Prostate gland (tissue), 2 donors: ENCODE results near the gene UBE2E1. TPM values are rescaled to one million over a fixed set of nuclear protein-coding genes. Genes with fewer than 3 reads are reported as not detected.

ENCODE experiments used
- DNase-seq: peaks from one replicate; pipeline ENCODE4 v3.0.0-alpha.2; 2019; ENCODE audit warnings: low spot score
- H3K27ac ChIP-seq, 2 donors: fragments of 200-600 bp; sonication (generic); 2 replicates each; pipeline ENCODE4 v1.5.1; 2017 to 2019
- H3K27me3 ChIP-seq: fragments of 200-600 bp; sonication (generic); replicated peaks from 2 replicates; pipeline ENCODE4 v1.5.1; 2019; ENCODE audit not compliant: insufficient read depth
- H3K36me3 ChIP-seq, 2 donors: fragments of 200-600 bp; sonication (generic); 1 replicate in 1 of 2; 2 replicates in 1 of 2; pipeline versions ENCODE4 v1.5.1 to v1.8.1; 2017 to 2019
- H3K4me1 ChIP-seq: fragments of 200-600 bp; sonication (generic); replicated peaks from 2 replicates; pipeline ENCODE4 v1.5.1; 2019
- H3K4me3 ChIP-seq, 2 donors: fragments of 200-600 bp; sonication (generic); 2 replicates each; pipeline ENCODE4 v1.5.1; 2017 to 2019
- H3K9me3 ChIP-seq: fragments of 200-600 bp; sonication (generic); 2 replicates; pipeline ENCODE4 v1.5.1; 2017
- CTCF ChIP-seq, 4 experiments: fragments of 200-600 bp in 2 of 4; fragments of 450-650 bp in 2 of 4; sonication (generic) in 2 of 4; IDR thresholded peaks; 1 replicate in 3 of 4; 2 replicates in 1 of 4; pipeline ENCODE4 v1.5.1; 2016 to 2019; ENCODE audit warnings: antibody characterized with exemption in 4 of 4, mild to moderate bottlenecking in 2 of 4, moderate library complexity in 2 of 4
- POLR2A ChIP-seq: fragments of 450-650 bp; IDR thresholded peaks from one replicate; pipeline ENCODE4 v1.6.1; 2016; ENCODE audit warnings: antibody characterized with exemption, mild to moderate bottlenecking
- POLR2AphosphoS5 ChIP-seq: sonication (generic); formaldehyde crosslinking; IDR thresholded peaks from one replicate; pipeline ENCODE4 v1.6.1; 2017; ENCODE audit warnings: antibody characterized with exemption
- WGBS: methylation state at CpG from one replicate; pipeline ENCODE4 v1.1.5; 2018; 5-methylcytosine and 5-hydroxymethylcytosine counted together
- intact Hi-C: fragments of 100-400 bp; cut with DNase I; formaldehyde crosslinking; loops from one replicate; pipeline ENCODE4 v1.14.2; 2022
- total RNA-seq, 2 donors: library from RNA; depleted of rRNA; stranded (reverse); fragments of >200 nt; gene quantifications; one replicate each; pipeline ENCODE4 v1.1.0, GENCODE V29; 2016

Gene UBE2E1
- total RNA-seq, 2 donors from 2014 or later = 77.8 to 92.1 TPM

- no peak for TF ChIP-seq POLR2AphosphoS5
- no peak for TF ChIP-seq CTCF (IDR thresholded peaks at IDR 0.05)
- TF ChIP-seq POLR2A = no peak
- Histone ChIP-seq H3K4me3 (no peak overlapping the region), H3K9me3 (no peaks in the 10 kb centered on the region), H3K27me3 (no peaks in the 10 kb centered on the region), H3K36me3 (no peaks in the 10 kb centered on the region), H3K27ac (no peak overlapping the region), H3K4me1 (no peaks in the 10 kb centered on the region)
- peak; percentile 52 for DNase-seq
- intact Hi-C loops = no loop called here
- 0% methylated on average over 1 of the region's 1 CpG for WGBS
Observed at GRCh38 chr3:23859012-23859743, 53.4 kb downstream of the UBE2E1 start.

- no peak overlapping the region for H3K27ac ChIP-seq
- no peaks in the 10 kb centered on the region for H3K27me3 ChIP-seq
- no peaks in the 10 kb centered on the region for H3K36me3 ChIP-seq
- WGBS = 92% methylated on average over 7 of the region's 7 CpGs
- H3K4me1 ChIP-seq = no peaks in the 10 kb centered on the region
- no peak for DNase-seq
- intact Hi-C loops = no loop called here
- no peak for TF ChIP-seq POLR2AphosphoS5
- no peak for TF ChIP-seq CTCF (IDR thresholded peaks at IDR 0.05)
- no peaks in the 10 kb centered on the region for H3K9me3 ChIP-seq
- no peak overlapping the region for H3K4me3 ChIP-seq
Observed at GRCh38 chr3:23859839-23860382, 54.2 kb downstream of the UBE2E1 start.

GRCh38 chr3:23861689-23862088, 55.9 kb downstream of the UBE2E1 start:
- no peak for DNase-seq
- intact Hi-C loops = no loop called here
- no peaks in the 10 kb centered on the region for H3K4me1 ChIP-seq
- no peaks in the 10 kb centered on the region for H3K27me3 ChIP-seq
- no peak overlapping the region for H3K4me3 ChIP-seq
- WGBS = 92% methylated on average over 9 of the region's 9 CpGs
- no peaks in the 10 kb centered on the region for H3K9me3 ChIP-seq
- H3K36me3 ChIP-seq = no peaks in the 10 kb centered on the region
- no peak overlapping the region for H3K27ac ChIP-seq
- no peak for TF ChIP-seq CTCF (IDR thresholded peaks at IDR 0.05)

- H3K4me1 ChIP-seq = no peaks in the 10 kb centered on the region
Observed at GRCh38 chr3:23863060-23863459, 57.3 kb downstream of the UBE2E1 start.

More at GRCh38 chr3:23863060-23863459, 57.3 kb downstream of the UBE2E1 start:
- no peak overlapping the region for H3K27ac ChIP-seq
- H3K4me3 ChIP-seq = no peak overlapping the region
- H3K9me3 ChIP-seq = no peaks in the 10 kb centered on the region
- WGBS = 83% methylated on average over 1 of the region's 1 CpG
- no peak for DNase-seq
- H3K27me3 ChIP-seq = no peaks in the 10 kb centered on the region
- H3K36me3 ChIP-seq = no peaks in the 10 kb centered on the region
- TF ChIP-seq POLR2A (no peak), POLR2AphosphoS5 (no peak), CTCF (IDR thresholded peaks at IDR 0.05) (no peak)
- intact Hi-C loops = no loop called here
